Erythroblast (primary cell): Measurements from ENCODE around the gene SDK2.

Experiments
- GATA1 ChIP-seq: IDR thresholded peaks from 2 replicates; pipeline ENCODE4 v1.6.1; 2011; ENCODE audit warnings: low read depth, mild to moderate bottlenecking, control low read depth, low read length, moderate library complexity
- POLR2A ChIP-seq: IDR thresholded peaks from 2 replicates; pipeline ENCODE4 v1.6.1; 2011; ENCODE audit warnings: mild to moderate bottlenecking, low read length

DNA sequence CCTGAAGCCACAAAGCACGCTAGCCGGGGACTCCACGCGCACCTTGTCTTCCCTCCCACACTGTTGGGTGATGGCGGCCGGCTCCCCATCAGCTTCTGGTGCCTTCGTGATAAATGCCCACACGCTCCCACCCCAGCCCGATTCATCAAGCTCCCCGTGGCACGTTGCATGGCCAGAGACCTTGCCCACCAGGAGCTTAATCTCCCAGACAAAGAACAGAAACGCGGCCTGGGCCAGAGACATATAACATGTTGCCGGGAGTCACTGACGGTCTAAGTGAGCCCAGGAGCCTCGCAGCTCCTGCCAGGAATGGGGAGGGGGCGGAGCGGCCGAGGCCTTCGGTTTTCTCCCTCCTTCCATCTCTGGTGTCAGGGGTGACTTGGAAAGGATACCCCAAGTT, 93.1 kb downstream of the SDK2 start:
- no peak for TF ChIP-seq POLR2A
- TF ChIP-seq GATA1, result no peak
